HG03064 (cell line): ENCODE measurements around the gene MSTN.
"Not testable (repeated sequence)": the region's sequence is repeated elsewhere in the genome, so short reads cannot be mapped to it uniquely, and the experiment has no call there.

Source experiments
- ATAC-seq: cut with Tn5 transposase; IDR thresholded peaks from one replicate; pipeline ENCODE4 v1.9.1; 2021; ENCODE audit warnings: low read depth; ENCODE audit not compliant: unreplicated experiment

MSTN gene

DNA sequence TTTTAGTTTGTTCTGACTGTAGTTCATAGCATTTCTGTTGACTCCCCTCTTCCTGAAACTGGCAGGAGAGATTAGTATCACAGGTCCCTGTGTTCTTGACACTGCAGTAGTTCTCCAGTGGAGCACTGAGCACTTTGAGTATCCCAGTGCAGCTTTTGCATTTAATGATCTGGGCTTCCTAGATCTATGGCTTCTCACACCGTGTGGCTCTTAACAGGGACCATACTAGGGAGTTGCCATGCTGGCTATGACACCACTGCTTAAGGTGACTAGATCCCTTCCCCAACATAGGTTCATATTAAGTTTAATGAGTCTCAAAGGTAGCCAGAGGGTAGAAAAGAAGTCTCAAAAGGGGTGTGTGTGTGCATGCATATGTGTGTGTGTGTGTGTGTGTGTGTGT lies 6.2 kb upstream of the MSTN start:
- no peak for ATAC-seq

DNA sequence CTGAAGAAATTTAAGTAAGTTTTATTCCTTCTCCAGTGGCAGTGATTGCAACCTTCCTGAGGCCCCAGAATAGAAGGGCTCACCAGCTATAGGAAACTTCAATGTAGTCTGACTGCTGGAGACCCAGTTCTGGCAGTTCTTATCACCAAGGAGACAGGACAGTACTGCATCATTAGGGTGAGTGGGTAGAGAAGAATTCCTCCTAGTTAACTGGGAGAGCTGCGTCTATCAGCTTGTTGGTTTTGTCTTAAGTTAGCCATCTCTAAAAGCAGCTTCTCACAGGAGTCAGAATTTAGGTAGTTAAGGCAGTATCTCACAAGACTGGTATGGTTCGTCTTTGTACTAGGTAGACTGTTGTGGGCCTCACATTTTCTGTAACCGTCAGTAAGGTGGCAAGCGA lies 3.3 kb upstream of the MSTN start:
- ATAC-seq: no peak

DNA sequence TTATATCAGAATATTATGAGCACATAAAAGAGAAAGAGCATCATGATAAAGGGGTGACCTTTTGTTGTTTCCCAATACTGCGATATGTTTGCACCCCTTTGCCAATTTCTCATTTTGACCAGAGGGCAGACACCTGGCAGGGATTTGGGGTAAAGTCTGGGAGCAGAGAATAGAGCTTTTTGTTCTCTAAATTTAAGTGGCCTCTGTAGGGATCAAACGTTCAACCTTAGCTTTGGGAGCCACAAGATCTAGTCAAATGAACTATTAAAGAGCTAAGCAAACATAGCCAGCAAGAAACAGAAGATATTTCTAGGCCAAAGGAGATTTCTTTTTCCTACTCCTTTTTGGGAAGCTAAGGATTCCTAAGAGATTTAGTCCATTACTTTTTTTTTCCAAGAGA lies 1.1 kb upstream of the MSTN start:
- ATAC-seq: no peak

DNA sequence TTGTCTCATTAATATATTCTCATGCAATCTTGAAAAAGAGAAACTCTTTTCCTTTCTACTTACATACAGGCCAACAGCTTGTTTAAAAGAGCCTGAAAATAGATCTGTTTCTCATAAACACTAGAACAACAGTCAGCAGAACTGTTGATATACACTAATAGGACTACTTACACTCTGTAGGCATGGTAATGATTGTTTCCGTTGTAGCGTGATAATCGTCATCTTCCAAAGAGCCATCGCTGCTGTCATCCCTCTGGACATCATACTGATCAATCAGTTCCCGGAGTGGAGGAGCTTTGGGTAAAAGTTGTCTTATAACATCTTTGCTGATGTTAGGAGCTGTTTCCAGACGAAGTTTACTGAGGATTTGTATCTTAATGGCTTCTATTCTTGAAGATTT lies 476 bp downstream of the MSTN start:
- no peak for ATAC-seq

DNA sequence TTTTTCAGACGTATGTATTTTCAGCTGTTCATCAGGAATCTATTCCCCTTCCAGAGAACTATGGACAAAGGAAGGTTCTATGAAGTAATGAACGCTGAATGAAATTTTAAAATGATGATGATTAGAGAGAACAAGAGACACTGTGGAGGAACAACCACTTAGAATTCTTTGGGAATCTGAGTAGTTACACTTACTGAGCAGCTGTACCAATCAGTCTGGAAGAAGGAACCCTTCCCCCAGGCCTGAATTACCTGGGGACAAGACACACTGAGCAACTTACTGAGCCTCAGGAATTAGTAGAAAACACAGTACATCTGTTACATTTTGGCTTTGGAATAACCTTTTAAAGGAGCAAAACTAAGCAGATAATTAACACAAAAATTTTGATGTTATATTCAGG lies 1.9 kb downstream of the MSTN start:
- ATAC-seq: no peak

DNA sequence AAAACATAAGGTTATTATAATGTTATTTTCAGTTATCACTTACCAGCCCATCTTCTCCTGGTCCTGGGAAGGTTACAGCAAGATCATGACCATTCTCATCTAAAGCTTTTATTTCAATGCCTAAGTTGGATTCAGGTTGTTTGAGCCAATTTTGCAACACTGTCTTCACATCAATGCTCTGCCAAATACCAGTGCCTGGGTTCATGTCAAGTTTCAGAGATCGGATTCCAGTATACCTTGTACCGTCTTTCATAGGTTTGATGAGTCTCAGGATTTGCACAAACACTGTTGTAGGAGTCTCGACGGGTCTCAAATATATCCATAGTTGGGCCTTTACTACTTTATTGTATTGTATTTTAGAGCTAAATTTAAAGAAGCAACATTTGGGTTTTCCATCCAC lies 2.5 kb downstream of the MSTN start:
- no peak for ATAC-seq

DNA sequence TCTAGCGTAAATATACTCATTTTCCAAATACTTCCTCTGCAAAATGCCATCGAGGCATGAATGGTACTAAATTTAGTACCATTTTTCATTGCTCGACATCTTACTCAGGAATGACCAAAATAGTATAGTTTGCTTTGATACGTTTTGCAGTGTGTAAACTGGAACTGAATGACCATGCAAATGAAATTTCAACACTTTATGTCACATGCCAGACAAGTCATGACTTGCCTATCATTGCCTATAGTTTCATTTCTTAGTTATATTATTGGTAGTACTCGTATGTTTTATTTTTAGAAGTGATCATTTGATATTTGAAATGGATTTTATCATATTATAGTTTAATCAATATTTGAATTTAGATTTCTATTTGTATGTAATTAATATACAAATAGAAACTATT lies 9.1 kb downstream of the MSTN start:
- no peak for ATAC-seq

DNA sequence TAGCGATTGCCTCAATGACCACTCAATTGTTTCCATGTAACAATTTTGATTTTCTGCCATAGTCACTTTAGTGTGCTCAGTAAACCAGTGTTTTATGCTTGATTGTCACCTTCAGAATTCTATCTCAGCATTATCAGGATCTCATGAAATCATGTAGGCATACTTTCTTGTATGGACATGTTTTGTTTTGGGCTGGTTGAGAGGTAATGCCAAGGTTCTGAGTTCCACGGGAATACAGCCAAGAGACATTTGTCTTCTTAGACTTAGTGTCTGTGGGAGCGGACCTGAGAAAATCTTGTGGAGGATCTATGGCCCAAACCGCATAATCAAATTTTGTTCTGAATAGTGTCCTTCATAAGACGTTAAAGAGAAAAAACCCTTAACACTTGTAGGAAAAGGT lies 10.2 kb downstream of the MSTN start:
- ATAC-seq: no peak

DNA sequence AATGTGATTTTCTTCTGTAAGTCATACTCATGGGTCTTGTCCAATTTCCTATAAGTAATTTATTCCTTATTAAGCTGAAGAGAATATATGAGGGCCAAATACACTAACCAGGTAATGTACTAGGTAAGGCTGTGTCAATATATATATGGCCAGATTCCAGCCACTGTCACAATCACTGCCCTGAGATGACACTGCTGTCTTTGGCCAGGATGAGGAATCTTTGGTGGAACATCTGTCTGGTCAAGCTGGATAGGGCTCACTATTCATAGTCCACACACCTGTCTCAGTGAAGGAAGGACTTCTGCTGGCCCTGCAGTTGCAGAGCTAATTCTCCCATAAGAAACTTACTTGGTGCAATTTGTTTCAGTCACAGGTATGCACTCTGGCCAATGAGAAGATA lies 11.3 kb downstream of the MSTN start:
- ATAC-seq: no peak

DNA sequence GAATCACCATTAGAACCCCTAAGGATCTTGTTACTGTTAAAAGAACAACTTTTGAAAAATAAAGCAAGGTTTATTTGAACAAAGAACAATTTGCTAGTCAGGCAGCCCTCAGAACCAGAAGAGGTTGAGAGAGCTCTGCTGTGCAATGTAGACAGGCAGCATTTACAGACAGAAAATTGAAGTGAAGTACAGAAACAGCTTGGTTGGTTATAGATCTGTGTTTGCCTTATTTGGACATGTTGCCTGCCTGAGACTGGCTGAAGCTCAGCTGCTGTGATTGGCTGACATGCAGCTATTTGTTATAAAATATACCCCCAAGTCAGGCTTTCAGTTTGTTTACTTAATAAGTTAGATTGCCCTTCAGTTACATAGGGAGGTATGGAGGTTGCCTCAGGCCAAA lies 12.5 kb downstream of the MSTN start:
- no peak for ATAC-seq

DNA sequence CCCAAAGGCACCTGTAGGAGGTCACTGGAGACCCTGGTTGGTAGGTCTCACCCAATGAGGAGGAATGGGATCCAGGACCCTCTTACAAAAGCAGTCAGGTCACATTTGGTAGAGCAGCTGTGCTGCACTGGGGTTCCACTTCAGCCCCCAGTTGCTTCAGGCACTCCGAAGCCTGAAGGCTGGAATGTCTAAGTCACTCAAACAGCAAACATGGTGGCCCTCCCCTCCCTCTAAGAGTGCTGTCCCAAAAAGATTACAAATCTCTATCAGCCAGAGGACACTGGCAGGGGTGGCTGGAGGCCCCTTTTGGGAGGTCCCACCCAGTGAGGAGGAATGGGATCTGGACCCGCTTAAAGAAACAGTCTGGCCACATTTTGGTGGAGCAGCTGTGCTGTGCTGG lies 17.7 kb downstream of the MSTN start:
- ATAC-seq: no peak

DNA sequence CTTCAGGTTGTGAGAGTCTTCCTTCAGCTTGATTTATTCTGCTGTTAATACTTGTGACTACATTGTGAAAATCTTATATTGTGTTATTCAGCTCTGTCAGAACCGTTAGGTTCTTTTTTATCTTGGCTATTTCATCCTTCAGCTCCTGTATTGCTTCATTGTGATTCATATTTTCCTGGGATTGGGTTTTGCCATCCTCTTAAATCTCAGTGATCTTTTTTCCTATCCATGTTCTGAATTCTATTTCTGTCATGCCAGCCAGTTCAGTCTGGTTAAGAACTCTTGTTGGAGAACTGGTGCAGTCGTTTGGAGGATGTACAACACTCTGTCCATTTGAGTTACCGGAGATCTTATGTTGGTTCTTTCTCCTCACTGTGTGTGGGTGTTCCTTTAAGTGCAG lies 19.1 kb downstream of the MSTN start:
- no peak for ATAC-seq

DNA sequence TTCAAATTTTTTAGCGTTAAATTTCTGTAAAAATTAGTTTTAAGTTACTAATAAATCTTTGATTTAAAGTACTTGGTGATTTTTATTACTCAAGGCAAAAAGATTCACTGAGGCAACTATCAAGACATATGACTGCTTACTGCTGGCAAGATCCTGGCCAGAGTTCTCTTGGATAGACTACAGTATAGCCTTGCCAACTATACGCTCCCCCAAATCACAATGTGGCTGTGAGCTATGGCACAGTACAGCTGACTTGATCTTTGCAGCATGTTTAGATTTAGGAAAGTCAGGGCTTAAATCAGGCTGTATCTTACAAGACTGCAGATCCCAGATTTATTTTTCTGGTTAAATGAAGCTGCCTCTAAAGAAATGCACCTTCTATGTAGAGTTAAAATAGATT lies 26.5 kb downstream of the MSTN start:
- no peak for ATAC-seq

DNA sequence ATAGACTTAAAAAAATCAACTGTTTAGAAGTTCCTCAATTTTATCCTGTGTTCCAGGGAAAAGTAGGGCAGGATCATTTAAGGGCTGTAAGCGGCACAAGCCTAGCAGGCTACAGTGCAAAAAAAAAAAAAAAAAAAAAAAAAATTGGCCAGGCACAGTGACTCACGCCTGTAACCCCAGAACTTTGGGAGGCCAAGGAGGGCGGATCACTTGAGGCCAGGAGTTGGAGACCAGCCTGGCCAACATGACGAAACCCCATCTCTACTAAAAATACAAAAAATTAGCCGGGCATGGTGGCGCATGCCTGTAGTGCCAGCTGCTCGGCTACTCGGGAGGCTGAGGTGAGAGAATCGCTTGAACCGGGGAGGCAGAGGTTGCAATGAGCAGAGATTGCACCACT lies 28.1 kb downstream of the MSTN start:
- ATAC-seq: not testable (repeated sequence)

DNA sequence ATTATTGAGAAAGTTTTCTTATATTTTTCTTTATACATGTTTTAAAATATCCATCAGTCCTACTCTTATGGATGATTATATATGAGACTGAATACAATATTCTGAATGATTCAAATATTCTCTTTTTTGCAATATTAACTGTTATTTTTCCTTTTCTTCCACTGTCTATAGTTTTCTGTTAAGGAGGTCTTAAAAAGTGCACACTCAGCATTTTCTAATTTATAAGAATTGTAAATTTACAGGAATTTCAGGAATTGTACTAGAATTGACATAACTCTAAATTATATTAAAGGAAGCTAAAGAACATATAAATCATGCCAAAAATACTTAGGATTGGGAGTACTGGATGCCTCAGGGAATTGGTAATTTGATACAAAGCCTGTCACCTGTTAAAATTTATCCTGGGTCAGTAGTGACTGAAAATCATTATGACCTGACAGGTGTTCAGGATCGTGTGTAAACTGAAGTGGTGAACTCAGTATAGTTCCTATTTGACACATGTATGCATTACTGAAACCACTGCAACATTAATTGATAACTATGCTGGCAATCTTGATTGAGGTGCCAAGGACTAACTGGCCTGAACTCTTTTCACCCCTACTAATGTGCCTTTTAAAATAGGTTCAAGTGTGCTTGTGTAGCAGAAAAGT lies 30.4 kb downstream of the MSTN start:
- no peak for ATAC-seq

DNA sequence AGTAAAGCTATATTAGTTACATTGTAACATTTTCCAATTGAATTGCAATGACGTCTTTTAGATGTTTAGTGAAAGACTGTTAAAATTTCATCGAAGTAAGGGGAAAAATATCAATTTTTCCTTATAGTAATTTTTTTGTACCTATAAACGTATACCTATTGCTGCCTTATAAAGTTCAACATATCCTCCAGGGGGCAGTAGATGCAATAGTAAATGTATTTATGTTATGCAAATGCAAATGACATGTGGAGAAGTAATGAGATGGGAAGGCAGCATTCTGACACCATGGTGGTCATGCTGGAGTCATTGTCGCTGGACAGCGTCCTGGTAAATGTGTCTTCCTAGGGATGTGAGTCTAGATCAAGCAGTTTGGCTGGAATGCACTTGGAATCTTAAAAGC lies 38.7 kb downstream of the MSTN start:
- no peak for ATAC-seq

DNA sequence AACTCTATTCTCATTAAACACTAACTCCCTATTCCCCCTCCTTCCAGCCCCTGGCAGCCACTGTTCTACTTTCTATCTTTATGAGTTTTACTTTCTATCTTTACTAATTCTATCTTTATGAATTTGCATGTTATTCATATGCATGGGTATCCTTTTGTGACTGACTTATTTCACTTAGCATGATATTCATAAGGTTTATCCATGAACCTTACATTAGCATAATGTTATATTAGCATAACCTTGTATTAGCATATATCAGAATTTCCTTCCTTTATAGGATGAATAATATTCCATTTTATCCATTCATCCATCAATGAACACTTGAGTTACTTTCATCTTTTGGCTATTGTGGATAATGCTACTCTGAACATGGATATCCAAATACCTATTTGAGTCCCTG lies 41.8 kb downstream of the MSTN start:
- ATAC-seq: no peak

DNA sequence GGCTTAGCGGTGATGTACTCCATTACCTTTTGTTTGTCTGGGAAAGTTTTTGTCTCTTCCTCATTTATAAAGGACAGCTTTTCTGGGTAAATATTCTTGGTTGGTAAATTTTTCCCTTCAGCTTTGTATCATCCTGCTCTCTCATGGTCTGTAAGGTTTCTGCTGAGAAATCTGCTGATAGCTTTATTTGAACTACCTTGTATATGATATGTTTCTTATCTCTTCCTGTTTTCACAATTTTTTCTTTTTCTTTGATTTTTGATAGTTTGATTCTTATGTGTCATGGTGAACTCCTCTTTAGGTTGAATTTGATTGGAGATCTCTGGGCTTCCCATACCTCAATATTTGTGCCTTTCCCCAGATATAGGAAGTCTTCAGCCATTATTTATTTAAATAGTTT lies 44.7 kb downstream of the MSTN start:
- ATAC-seq: no peak

DNA sequence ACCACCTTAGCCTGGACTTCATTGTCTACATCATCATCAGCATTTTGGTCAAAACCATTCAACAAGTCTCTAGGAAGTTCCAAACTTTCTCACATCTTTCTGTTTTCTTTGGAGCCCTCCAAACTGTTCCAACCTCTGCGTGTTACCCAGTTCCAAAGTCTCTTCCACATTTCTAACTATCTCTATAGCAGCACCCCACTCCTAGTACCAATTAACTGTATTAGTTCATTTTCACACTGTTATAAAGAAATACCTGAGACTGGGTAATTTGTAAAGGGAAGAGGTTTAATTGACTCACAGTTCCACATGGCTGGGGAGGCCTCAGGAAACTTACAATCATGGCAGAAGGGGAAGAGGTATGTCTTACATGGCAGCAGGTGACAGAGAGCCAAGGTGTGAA lies 46.6 kb downstream of the MSTN start:
- not testable (repeated sequence) for ATAC-seq
